HG02973 (cell line): Measurements from ENCODE around the gene GALNT17.
"Not testable (repeated sequence)": the region's sequence is repeated elsewhere in the genome, so short reads cannot be mapped to it uniquely, and the experiment has no call there.

Experiments
- ATAC-seq: cut with Tn5 transposase; IDR thresholded peaks from one replicate; pipeline ENCODE4 v1.9.1; 2021; ENCODE audit warnings: moderate library complexity; ENCODE audit not compliant: unreplicated experiment

Gene GALNT17

DNA sequence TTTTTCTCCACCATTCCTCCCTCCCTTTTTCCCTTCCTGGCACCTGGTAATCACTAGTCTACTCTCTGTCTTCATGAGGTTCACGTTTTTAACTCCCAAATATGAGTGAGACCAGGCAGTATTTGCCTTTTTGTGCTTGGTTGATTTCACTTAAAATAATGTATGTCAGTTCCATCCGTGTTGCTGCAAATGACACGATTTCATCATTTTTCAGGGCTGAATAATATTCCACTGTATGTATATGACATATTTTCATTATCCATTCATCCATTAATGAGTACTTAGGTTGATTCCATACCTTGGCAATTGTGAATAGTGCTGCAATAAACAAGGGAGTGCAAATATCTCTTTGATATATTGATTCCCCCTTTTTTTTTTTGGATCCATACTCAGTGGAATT is 25.8 kb downstream of the GALNT17 start:
- ATAC-seq = no peak

DNA sequence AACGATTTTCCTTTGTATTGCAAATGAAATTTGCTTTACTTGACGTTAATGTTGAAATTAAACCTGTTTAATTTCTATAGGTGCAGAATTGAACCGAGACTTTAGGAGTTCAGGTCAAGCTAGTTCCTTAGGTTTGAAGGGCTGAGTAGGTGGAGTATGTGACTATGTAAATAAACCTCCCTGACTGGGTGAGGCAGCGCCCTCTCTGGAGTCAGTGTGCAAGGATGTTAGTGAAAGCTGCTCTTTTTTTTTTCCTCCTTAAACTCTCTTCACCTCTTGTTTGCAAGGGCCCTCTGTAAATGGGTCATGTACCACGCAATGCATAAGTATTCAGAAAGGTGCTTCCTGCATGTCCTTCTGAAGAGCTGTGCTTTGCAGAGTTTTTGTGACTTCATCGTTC is 33.8 kb downstream of the GALNT17 start:
- no peak for ATAC-seq

DNA sequence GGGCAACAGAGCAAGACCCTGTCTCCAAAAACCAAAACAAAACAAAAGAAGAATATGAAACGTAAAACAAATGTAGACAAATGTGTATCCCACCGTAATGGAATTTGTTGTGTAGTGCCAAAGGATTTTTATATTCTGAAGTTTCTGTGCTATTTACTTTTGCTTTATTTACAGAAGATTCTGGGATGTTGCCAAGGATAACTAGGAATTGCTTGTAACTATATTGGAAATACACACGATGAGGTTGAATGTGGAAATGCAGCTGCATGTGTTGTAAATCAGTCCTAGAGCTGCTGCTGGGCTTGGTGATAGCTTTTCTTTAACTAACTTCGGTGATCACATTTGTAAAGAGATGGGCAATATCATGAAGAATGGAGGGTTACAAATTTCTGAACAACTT is 39.5 kb downstream of the GALNT17 start:
- no peak for ATAC-seq

DNA sequence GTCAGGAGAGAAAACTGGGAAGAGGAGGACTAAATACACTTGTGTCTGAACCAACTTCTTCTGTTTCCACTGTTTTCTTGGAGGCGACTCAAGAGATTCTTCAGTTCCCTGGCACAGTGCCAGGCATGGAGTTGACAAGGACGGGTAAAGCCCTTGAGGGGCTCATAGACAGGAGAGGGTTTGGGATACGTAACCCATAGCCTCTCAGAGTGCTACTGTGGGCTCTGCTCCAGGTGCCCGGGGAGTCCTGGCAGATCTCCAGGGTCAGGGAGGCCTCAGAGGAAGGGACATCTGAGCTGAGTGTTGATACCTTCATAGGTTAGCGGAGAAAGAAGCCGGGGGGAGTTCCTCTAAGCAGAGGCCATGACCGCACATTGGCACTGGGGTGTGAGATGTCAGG is 42.0 kb downstream of the GALNT17 start:
- no peak for ATAC-seq

DNA sequence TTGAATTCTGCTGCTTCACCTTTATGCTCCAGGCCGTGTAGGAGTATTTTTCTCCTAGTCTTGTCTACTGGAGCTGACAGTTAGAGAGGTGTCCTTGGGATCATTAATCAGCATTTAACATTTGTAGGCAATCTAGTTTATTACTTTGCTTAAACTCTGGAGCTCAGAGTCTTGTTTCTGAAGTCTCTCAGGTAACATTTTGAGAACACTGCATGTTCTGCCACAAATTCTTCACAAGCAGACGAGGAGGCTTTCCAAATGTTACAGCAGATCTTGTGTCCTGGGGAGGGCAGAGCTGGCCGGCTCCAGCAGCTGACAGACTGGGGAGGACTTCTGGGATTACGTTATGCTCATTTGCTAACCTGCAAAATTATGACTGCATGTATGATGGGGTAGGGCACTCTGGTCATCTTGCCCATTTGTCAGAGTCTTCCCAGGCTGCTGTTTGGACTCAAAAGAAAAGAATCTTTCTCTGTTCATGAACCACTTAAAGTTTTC is 50.5 kb downstream of the GALNT17 start:
- ATAC-seq = no peak

DNA sequence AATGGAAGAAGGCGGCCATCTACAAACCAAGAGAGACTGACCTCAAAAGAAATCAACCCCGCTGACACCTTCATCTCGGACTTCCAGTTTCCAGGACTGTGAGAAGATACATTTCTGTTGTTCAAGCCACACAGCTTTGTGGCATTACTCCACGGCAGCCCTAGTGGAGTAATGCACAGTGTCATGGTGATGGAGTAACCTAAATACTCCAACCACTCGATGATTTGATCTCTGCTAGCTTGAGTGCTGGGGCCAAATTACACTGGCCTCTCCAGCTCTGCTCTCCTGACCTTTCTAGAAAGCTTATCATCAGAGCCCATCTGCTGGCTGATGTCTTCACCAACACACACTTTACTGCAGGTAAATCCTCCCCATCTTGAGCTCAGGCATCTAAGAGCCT is 52.2 kb downstream of the GALNT17 start:
- ATAC-seq = no peak

DNA sequence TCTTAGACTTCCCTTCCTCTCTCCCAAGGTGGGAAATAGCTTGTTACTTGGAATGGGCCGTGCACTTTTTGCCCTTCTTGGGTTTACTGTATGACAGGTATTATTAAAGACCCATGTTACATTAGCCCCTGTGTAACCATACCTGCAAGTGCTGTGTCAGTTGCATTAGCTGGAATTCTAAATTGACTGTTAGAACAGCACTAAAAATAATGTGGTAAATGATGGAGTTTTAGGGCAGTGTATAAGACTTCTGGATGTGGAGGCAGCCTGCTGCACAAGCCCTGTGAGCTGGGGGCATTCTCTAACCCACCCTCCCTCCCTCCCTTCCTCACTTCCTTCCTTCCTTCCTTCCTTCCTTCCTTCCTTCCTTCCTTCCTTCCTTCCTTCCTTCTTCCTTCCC is 52.7 kb downstream of the GALNT17 start:
- no peak for ATAC-seq

DNA sequence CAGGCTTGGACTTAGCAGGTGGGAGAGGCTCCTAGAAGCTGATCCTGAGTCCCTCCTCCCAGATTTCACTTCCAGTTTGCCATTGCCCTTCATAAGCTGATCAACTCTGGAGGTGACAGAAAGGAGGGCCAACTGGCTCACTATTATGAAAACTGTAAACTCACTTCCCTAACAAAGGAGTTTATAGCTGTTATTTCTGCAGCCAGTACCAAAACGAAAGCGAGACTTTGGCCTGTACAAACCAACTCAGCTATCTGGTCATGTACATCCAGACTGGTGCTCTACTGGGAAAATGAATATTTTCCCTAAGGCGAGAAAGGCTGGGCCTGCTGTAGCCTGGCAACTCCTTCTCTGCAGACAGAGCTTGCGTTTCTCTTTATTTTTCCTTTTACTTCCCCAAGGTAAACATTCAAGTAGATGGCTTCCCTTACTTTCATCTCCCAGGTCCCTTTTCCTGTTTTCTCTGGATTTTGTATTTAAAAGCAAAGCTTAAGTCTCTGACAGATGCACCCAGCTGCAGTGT is 54.7 kb downstream of the GALNT17 start:
- ATAC-seq = no peak

DNA sequence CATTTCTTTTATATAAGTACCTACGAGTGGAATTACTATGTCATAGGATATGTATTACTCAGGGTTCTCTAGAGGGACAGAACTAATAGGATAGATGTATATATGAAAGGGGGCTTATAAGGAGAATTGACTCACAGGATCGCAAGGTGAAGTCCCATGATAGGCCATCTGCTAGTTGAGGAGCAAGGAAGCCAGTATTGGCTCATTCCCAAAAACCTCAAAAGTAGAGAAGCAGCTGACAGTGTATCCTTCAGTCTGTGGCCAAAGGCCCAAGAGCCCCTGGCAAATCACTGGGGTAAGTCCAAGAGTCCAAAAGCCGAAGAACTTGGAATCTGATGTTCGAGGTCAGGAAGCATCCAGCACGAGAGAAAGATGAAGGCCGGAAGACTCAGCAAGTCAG is 59.8 kb downstream of the GALNT17 start:
- no peak for ATAC-seq

DNA sequence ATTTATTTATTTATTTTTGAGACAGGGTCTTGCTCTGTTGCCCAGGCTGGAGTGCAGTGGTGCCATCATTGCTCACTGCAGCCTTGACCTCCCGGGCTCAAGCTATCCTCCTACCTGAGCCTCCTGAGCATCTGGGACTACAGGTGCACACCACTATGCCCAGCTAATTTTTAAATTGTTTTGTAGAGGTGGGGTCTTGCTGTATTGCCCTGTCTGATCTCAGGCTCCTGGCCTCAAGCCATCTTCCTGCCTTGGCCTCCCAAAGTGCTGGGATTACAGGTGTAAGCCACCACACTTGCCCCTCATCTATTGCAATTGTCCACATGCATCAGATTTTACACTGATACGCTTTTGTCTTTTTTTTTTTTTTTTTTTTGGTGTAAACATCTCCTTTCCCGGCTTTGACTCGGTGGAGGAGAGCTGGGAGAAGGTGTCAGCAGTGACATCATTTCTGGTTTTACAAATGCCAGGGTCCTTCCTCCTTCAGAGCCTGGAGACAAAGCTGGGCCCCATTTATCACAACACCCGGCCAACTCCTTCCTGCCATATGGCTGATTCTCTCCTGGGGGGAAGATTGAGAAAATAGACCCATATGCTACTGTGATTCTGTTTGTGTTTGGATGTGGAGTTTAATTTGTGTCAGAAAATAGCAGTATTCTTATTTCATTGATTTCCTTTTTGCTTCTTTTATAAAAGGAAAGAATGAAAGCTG is 61.3 kb downstream of the GALNT17 start:
- ATAC-seq = no peak

DNA sequence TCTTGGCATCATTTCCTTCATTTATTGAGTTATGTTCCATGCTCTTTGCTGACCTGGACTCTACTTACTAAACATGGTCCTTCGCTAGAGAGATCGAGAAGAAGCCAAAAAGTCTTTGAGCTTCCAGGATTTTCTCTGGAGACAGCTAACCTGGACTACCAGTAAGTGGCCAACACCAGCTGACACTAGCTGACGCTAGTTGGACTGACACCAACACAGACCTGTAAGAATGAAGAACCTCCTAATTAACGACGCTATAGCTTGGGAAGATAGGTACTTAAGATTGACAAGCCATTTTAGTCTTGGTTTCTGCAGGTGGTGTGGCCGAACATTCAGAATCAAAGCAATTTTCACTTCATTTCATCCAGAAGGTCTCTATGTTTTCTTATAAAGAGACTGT is 66.4 kb downstream of the GALNT17 start:
- ATAC-seq = no peak

DNA sequence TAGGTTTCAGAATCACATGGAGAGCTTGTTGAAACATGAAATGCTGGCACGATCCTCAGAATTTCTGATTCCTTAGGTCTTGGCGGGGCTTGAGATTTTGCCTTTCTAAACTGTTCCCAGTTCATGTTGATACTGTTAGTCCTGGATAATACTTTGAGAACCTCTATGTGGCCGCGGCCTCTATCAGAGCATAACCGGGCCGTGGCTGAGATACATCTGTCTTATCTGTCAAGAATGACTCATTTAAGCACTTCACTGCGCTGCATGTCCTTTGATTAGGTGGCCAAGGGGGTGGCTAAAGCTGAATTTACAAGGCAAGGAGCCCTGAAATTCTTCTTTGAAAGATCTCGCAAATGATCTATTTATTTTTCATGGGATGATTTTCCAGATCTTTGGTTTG is 66.9 kb downstream of the GALNT17 start:
- ATAC-seq = no peak

DNA sequence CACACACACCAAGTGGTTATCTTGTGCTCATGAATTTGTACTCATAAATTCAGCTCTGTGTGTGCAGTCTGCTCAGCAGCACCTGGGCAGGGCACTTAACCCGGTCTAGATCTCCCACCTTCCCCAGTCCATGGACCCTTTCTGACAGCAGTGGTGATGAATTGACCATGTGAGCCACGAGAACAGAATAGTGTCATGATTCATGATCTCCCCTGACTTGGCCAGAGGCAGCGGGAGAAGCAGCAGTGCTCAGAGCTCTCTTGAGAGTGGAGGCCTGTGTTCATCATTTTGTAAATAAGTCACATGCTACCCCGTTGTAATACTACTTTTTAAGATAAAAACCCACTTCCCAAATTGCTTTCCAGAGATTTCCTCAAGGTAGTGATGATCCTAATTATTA is 74.2 kb downstream of the GALNT17 start:
- ATAC-seq = no peak

DNA sequence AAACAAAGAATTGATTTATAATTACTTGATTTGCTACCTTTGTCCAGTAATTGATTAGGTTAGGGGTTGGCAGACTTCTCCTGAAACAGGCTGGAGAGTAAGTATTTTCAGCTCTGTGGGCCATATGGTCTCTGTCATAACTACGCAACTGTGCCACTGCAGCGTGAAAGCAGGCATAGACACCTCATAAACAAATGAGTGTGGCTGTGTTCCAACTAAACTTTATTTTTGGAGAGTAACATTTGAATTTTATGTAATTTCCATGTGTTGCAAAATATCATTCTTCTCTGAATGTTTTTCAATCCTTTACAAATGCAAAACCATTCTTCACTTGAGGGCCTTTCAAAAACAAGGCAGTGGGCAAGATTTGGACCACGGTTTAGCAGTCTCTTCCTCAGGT is 76.9 kb downstream of the GALNT17 start:
- ATAC-seq = no peak

DNA sequence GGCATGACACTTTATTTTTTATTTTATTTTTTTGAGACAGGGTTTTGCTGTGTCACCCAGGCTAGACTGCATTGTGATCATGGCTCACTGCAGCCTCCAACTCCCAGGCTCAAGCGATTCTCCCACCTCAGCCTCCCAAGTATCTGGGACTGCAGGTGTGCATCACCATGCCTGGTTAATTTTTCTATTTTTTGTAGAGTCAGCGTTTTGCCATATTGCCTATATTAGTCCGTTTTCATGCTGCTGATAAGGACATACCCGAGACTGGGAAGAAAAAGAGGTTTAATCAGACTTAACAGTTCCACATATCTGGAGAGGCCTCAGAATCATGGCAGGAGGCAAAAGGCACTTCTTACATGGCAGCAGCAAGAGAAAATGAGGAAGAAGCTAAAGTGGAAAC is 77.5 kb downstream of the GALNT17 start:
- ATAC-seq = not testable (repeated sequence)

DNA sequence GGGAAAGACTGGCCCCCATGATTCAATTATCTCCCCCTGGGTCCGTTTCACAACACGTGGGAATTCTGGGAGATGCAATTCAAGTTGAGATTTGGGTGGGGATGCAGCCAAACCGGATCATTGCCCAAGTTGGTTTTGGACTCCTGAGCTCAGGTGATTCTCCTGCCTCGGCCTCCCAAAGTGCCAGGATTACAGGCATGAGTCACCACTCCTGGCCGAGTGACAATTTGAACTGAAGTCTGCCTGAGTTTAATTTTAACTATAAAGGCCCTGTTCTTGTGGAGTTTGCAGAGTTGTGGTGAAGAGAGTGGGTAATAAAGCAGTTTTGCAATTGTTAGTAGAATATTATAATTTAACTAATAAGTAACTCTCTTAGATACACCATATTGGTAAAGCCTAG is 78.3 kb downstream of the GALNT17 start:
- no peak for ATAC-seq

DNA sequence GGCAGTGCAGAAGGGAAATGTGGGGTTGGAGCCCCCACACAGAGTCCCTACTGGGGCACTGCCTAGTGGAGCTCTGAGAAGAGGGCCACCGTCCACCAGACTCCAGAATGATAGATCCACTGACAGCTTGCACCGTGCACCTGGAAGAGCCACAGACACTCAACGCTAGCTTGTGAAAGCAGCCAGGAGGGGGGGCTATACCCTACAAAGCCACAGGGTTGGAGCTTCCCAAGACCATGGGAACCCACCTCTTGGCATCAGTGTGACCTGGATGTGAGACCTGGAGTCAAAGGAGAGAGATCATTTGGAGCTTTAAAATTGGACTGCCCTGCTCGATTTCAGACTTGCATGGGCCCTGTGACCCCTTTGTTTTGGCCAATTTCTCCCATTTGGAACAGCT is 80.5 kb downstream of the GALNT17 start:
- ATAC-seq = not testable (repeated sequence)

DNA sequence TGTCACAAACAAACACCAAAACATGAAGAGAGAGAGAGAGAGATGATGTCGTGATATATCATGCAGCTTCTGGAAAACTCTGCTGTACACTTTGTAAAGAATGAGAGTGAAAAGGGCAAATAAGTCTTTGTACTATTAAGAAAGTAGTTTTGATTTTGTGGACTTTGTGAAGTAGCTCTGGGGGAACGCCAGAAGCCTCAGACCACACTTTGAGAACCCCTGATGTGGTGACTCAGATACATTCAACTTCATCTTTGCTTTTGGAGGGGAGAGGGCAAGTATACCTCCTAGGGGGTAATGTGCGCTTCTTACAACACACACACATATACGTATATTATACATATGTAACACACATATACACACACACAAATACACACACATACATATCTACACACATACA is 84.3 kb downstream of the GALNT17 start:
- no peak for ATAC-seq

DNA sequence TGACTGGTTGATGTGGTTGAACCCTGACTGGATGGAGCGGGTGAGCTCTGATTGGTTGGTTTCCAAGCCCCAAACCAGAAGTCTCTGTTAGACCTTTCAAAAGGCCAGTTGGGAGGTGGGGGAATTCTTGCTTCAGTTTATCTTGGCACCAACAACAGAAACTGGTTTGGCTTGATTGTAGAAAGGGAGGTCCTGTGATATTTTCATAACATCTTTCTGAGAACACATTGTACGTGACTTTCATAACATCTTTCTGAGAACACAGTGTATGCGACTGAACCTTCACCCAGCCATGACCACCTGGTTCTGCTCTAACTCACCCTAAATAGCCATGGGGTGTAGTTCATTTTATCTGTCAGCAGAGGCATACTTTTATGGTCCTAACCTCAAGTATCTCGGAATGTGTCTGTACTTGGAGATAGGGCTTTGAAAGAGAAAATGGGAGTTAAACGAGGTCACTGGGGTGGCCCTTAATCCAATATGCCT is 88.3 kb downstream of the GALNT17 start:
- no peak for ATAC-seq

DNA sequence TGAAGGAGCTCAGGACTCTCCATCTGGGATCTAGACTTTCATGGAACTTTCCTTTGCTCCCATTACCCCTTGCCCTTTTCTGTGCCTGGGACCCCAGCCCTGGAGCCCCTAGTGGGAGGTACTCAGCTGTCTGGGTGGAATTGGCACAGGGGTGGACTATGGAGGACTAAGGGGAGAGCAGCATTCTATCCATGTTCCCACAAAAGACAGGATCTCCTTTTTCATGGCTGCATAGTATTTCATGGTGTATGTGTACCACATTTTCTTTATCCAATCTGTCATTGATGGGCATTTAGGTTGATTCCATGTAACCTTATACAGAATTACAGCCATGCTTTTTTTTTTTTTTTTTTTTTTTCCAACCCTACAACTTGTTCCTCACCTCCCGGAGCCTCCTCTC is 89.1 kb downstream of the GALNT17 start:
- no peak for ATAC-seq

DNA sequence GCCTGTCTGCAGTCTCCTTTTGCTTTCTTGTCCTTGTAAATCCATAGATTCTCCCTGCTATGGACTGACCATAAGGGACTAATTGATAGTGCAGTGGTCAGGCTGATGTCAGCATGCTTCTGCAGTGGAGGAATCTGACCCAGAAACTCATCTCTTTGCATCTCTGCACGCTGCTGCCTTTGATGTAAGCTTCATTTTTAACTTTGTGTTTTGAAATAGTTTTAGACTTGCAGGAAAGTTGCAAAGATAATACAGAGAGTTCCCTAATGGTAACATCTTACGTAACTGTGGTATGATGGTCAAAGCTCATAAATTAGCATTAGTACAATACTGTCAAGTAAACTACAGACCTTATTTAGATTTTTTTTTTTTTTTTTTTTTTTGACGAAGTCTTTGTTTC is 89.6 kb downstream of the GALNT17 start:
- no peak for ATAC-seq

DNA sequence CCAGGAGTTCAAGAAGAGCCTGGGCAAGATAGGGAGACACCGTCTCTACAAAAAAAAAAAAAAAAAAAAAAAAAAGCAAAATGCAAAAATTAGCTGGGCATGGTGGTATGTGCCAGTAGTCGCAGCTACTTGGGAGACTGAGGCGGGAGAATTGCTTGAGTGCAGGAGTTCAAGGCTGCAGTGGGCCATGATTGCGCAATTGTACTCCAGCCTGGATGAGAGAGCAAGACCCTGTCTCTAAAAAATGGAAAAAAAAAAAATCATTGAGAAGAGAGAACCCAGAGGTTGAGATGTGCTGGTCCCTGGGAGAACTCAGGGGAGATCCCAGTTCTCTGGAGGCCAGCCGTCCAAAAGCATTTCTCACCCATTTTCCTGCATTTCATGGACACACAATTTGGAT is 95.2 kb downstream of the GALNT17 start:
- no peak for ATAC-seq

DNA sequence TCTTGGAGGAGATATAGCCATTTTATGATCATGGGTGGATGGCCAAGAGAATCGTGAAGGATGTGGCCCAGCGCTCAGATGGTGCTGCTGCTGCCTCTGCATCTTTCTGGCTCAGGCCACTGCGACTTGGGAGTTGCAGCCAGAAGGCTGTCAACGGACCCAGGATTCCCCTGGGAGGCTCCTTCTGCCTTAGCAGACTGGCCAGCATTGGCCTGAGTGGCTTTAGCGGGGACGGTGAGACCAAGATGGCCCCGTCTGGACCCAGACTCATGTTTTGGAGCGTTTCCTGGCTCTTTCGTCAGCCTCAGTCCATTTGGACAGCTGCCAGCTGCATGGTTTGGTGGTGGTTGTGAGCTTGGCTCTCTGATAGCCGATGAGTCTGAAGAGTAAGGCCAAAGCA is 97.2 kb downstream of the GALNT17 start:
- ATAC-seq = no peak
